ENCODE data around the gene KIF5C. TPM values are rescaled to one million over a fixed set of nuclear protein-coding genes. Genes with fewer than 3 reads are reported as not detected.

Gene KIF5C
- total and polyA plus RNA-seq, 2 of the 13 experiments (the other 11 are each of a cell fraction or from before 2014, with no cell fraction given): 0.15 to 0.20 TPM

DNA sequence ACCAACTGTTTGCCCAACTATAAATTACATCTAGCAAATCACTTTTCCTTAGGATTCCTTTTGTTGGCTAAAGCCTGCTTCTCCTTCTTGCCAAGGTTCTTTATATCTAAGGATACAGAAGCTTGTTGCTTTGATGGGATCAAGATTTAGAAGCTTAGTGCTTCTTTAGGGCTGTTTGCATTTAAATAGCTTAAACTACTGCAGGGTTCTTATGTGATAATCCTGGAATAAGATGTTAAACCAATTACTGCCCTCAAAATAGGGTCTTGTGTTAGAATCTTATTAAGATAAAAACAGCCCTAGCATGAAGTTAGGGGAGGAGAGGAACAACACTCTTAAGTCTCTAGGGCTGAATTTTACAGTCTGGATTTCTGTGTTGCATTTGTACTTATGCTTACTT lies 64.2 kb downstream of the KIF5C start:
- Histone ChIP-seq H3K36me3 (replicated peaks in 1 of 2; ENCODE audit: control insufficient read depth in 1 of 2, insufficient read depth in 2 of 2, low read length in 2 of 2) (no peaks in the 10 kb centered on the region), H3K9ac (ENCODE audit: insufficient read depth, low read depth, low read length) (no peak overlapping the region), H3K4me2 (ENCODE audit: low read depth, low read length) (no peak overlapping the region), H2AFZ (ENCODE audit: low read length) (no peak overlapping the region), H3K79me2 (ENCODE audit: insufficient read depth, low read length) (no peaks in the 10 kb centered on the region), H3K4me3 (replicated peaks in 1 of 3; ENCODE audit: insufficient read depth in 1 of 3, low read depth in 2 of 3, low read length in 3 of 3) (no peak overlapping the region), H3K4me1 (ENCODE audit: insufficient read depth, low read length) (no peaks in the 10 kb centered on the region), H4K20me1 (ENCODE audit: insufficient read depth, low read length) (no peaks in the 10 kb centered on the region), H3K27me3 (ENCODE audit: control insufficient read depth in 1 of 2, insufficient read depth in 2 of 2, low read length in 2 of 2) (no peaks in the 10 kb centered on the region), H3K9me3 (ENCODE audit: low read length) (no peaks in the 10 kb centered on the region), H3K27ac (ENCODE audit: extremely low read length, insufficient read depth, low read length) (no peak overlapping the region)
- DNase-seq (ENCODE audit: low spot score): no peak
- no TSS peak for BruUV-seq (replicated peaks)
- FAIRE-seq: no peak
- ChIA-PET CTCF (ENCODE audit: low intra/inter-chr PET ratio, low total read pairs) (no interaction called here), POLR2A (no interaction called here)
- no peak for TF ChIP-seq PHF5A (CRISPR knock-in tag; IDR thresholded peaks at IDR 0.05; ENCODE audit: low read depth, unreplicated experiment)
- no peak for TF ChIP-seq ZNF678 (CRISPR knock-in tag; IDR thresholded peaks at IDR 0.05)
- no peak for TF ChIP-seq SP4 (CRISPR knock-in tag; IDR thresholded peaks at IDR 0.05)
- intact Hi-C loops (cut with micrococcal nuclease; ENCODE audit: unreplicated experiment) (no loop called here), in situ Hi-C loops (cut with HindIII; ENCODE audit: extremely low pct_ligation_motif_present, low pct_unique_long_range_greater_than_20kb) (no loop called here)
- no peak for ATAC-seq

DNA sequence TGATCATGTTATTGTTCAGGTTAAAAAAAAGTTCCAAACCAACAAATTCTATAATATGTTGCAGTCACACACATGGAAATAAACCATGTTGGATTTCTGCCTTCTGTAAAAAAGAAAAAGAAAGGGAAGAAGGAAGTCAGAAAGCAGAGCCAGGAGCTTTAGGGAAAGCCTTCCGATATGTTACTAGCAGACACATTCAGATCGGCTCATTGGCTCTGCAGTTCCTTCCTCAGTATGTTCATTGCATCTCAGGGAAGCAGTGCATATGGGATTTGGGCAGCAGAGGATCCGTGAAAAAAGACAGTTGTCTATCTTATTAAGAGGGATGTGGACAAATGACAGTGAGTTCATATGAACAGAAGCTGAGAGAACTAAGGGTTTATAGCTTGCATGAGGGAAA lies 68.1 kb downstream of the KIF5C start:
- in situ Hi-C loops (cut with HindIII; ENCODE audit: extremely low pct_ligation_motif_present, low pct_unique_long_range_greater_than_20kb): no loop called here
- H3K4me2 ChIP-seq (ENCODE audit: low read depth, low read length): no peak overlapping the region
- H3K27ac ChIP-seq (ENCODE audit: extremely low read length, insufficient read depth, low read length): no peak overlapping the region
- ChIA-PET CTCF (ENCODE audit: low intra/inter-chr PET ratio, low total read pairs) (no interaction called here), POLR2A (no interaction called here)
- no peaks in the 10 kb centered on the region for H3K27me3 ChIP-seq (ENCODE audit: control insufficient read depth in 1 of 2, insufficient read depth in 2 of 2, low read length in 2 of 2)
- intact Hi-C loops (cut with micrococcal nuclease; ENCODE audit: unreplicated experiment): no loop called here
- H4K20me1 ChIP-seq (ENCODE audit: insufficient read depth, low read length): no peaks in the 10 kb centered on the region
- no peak for FAIRE-seq
- no TSS peak for BruUV-seq (replicated peaks)
- no peak overlapping the region for H3K9ac ChIP-seq (ENCODE audit: insufficient read depth, low read depth, low read length)
- no peaks in the 10 kb centered on the region for H3K79me2 ChIP-seq (ENCODE audit: insufficient read depth, low read length)
- no peak for ATAC-seq
- H3K36me3 ChIP-seq (replicated peaks in 1 of 2; ENCODE audit: control insufficient read depth in 1 of 2, insufficient read depth in 2 of 2, low read length in 2 of 2): no peaks in the 10 kb centered on the region
- WGBS (ENCODE audit: low lambda C conversion rate): 29% methylated on average over 3 of the region's 3 CpGs
- no peak overlapping the region for H3K4me3 ChIP-seq (replicated peaks in 1 of 3; ENCODE audit: insufficient read depth in 1 of 3, low read depth in 2 of 3, low read length in 3 of 3)
- TF ChIP-seq ZNF558 (CRISPR knock-in tag; IDR thresholded peaks at IDR 0.05; ENCODE audit: borderline replicate concordance) (no peak), KLF13 (CRISPR knock-in tag; IDR thresholded peaks at IDR 0.05) (no peak), SRSF4 (IDR thresholded peaks at IDR 0.05; ENCODE audit: low read depth, low read length, poor library complexity, severe bottlenecking) (no peak), NRL (CRISPR knock-in tag; IDR thresholded peaks at IDR 0.05; ENCODE audit: borderline replicate concordance) (no peak)
- TF ChIP-seq, protein P1, sequence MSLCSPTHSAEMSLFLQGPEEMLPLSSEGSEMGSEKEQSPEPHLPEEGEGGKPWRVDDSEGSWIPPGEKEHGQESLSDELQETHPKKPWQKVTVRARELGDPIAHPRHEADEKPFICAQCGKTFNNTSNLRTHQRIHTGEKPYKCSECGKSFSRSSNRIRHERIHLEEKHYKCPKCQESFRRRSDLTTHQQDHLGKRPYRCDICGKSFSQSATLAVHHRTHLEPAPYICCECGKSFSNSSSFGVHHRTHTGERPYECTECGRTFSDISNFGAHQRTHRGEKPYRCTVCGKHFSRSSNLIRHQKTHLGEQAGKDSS (CRISPR knock-in tag; IDR thresholded peaks at IDR 0.05; ENCODE audit: borderline replicate concordance, low read depth): no peak
- TF ChIP-seq, protein P2, sequence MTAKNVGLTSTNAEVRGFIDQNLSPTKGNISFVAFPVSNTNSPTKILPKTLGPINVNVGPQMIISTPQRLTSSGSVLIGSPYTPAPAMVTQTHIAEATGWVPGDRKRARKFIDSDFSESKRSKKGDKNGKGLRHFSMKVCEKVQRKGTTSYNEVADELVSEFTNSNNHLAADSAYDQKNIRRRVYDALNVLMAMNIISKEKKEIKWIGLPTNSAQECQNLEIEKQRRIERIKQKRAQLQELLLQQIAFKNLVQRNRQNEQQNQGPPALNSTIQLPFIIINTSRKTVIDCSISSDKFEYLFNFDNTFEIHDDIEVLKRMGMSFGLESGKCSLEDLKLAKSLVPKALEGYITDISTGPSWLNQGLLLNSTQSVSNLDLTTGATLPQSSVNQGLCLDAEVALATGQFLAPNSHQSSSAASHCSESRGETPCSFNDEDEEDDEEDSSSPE (CRISPR knock-in tag; IDR thresholded peaks at IDR 0.05): no peak
- TF ChIP-seq, protein P3, sequence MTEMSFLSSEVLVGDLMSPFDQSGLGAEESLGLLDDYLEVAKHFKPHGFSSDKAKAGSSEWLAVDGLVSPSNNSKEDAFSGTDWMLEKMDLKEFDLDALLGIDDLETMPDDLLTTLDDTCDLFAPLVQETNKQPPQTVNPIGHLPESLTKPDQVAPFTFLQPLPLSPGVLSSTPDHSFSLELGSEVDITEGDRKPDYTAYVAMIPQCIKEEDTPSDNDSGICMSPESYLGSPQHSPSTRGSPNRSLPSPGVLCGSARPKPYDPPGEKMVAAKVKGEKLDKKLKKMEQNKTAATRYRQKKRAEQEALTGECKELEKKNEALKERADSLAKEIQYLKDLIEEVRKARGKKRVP (CRISPR knock-in tag; IDR thresholded peaks at IDR 0.05): no peak
- TF ChIP-seq, protein P4, sequence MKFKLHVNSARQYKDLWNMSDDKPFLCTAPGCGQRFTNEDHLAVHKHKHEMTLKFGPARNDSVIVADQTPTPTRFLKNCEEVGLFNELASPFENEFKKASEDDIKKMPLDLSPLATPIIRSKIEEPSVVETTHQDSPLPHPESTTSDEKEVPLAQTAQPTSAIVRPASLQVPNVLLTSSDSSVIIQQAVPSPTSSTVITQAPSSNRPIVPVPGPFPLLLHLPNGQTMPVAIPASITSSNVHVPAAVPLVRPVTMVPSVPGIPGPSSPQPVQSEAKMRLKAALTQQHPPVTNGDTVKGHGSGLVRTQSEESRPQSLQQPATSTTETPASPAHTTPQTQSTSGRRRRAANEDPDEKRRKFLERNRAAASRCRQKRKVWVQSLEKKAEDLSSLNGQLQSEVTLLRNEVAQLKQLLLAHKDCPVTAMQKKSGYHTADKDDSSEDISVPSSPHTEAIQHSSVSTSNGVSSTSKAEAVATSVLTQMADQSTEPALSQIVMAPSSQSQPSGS (CRISPR knock-in tag; IDR thresholded peaks at IDR 0.05): no peak
- TF ChIP-seq, protein P5, sequence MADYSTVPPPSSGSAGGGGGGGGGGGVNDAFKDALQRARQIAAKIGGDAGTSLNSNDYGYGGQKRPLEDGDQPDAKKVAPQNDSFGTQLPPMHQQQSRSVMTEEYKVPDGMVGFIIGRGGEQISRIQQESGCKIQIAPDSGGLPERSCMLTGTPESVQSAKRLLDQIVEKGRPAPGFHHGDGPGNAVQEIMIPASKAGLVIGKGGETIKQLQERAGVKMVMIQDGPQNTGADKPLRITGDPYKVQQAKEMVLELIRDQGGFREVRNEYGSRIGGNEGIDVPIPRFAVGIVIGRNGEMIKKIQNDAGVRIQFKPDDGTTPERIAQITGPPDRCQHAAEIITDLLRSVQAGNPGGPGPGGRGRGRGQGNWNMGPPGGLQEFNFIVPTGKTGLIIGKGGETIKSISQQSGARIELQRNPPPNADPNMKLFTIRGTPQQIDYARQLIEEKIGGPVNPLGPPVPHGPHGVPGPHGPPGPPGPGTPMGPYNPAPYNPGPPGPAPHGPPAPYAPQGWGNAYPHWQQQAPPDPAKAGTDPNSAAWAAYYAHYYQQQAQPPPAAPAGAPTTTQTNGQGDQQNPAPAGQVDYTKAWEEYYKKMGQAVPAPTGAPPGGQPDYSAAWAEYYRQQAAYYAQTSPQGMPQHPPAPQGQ (CRISPR knock-in tag; IDR thresholded peaks at IDR 0.05; ENCODE audit: borderline replicate concordance): no peak
- H3K9me3 ChIP-seq (ENCODE audit: low read length): no peaks in the 10 kb centered on the region
- H3K4me1 ChIP-seq (ENCODE audit: insufficient read depth, low read length): no peaks in the 10 kb centered on the region
- DNase-seq (ENCODE audit: low spot score): no peak
- H2AFZ ChIP-seq (ENCODE audit: low read length): no peak overlapping the region
